HL-60/S4 (cell line): Measurements from ENCODE around the gene LSS.
"Not testable (repeated sequence)": the region's sequence is repeated elsewhere in the genome, so short reads cannot be mapped to it uniquely, and the experiment has no call there.

ENCODE experiments used
- in situ Hi-C: fragments of 300-500 bp; cut with MboI; formaldehyde crosslinking; loops from 2 replicates; pipeline ENCODE4 v1.14.3; 2022; ENCODE audit warnings: low sequenced_read_pairs

LSS gene

GRCh38 chr21:46171996-46172862 is 56.3 kb downstream of the LSS start:
- in situ Hi-C loops: no loop called here

DNA sequence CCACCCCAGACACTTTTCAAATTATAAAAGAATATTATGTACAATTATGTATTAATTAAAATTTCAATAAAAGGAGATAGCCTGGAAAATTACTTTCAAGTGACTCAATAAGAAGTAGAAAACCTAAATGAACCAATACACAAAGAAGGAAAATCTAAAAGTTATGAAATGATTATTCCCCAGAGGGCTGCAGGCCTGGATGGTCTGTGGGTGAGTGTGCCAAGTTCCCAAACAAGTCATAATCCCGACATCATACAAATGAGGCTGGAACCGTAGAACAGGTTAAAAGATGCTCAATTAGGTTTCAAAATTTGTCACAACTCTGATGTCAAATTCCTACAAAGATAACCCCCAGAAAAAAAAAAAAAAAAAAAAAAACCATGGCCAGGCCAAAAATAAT is 57.0 kb downstream of the LSS start:
- in situ Hi-C loops: no loop called here

GRCh38 chr21:46170436-46171193 is 58.0 kb downstream of the LSS start:
- in situ Hi-C loops: not testable (repeated sequence)

- in situ Hi-C loops: no loop called here
Measured at GRCh38 chr21:46168659-46169386, 59.8 kb downstream of the LSS start.

- in situ Hi-C loops: no loop called here
Measured at GRCh38 chr21:46168238-46168637, 60.3 kb downstream of the LSS start.

DNA sequence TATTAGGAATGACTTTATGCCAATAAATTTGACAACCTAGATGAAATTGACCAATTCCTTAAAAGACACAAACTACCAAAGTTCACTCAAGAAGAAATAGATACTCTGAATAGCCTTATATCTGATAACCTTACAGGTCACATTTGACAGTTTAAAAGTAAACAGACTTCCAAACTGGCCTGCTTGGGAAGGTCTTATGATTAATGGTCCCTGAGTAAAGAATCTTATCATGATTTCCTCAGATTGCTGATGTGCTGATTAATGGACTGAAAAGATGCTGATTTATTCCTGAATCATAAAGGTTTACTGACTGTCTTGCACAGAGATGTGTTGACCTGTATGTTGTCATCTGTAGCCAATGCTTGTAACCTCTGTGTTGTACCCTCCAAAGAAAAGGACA is 63.5 kb downstream of the LSS start:
- in situ Hi-C loops: no loop called here

GRCh38 chr21:46163380-46163779 is 65.2 kb downstream of the LSS start:
- in situ Hi-C loops: no loop called here

- in situ Hi-C loops: no loop called here
Measured at GRCh38 chr21:46161633-46162592, 66.7 kb downstream of the LSS start.

DNA sequence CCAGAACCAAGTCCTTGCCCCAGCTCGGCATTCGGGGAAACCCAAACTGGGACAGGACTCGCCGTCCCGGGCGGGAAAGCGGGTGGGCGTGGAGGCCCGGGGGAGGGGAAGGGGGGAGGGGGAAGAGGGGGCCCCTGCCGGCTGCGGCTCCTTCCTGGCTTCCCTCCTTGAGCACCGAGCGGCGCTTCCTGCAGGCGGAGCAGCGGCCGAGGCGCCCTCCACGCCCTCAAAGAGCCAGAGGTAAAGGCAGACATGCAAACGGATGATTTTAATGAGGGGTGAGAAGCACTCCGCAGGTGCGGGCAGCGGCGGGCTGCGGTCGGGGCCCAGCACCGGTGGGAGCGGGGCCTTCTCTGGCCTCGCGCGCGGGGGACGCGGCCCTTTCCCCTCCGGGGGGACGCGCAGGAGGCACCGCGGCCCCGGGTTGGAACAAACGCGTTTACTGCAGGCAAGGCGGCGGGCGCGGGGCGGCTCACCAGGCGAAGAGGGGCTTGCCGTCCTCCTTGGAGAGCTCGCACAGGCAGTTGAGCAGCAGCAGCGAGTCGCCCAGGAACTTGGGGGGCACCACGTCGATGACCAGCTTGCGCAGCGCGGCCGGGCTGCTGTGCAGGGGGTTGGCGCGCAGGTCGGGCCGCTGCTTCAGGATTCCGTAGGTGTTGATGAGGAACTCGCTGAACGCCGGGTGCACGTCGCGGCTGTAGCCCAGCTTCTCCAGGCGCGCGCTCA is 67.5 kb downstream of the LSS start:
- in situ Hi-C loops: no loop called here

GRCh38 chr21:46160657-46160906 is 68.0 kb downstream of the LSS start:
- in situ Hi-C loops: no loop called here

GRCh38 chr21:46159841-46160656 is 68.5 kb downstream of the LSS start:
- in situ Hi-C loops: no loop called here

DNA sequence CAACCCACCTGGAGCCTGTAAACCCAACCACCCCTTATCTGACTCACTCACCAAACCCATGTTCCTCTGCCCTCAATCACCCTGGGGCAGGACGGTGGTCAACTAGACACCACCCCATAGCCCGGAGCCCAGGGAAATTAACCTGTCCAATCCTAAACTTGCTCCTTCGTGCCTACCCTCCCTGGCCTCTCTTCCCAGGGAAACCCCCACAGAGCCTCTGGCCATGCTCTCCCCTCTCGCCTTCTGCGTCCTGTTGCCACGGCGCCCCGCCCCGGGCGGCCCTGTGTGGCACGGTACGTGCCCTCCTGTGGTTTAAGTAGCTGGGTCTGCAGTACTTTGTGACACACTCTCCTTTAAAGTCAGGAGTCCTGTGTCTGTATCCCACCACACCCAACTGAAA is 69.2 kb downstream of the LSS start:
- in situ Hi-C loops: no loop called here

DNA sequence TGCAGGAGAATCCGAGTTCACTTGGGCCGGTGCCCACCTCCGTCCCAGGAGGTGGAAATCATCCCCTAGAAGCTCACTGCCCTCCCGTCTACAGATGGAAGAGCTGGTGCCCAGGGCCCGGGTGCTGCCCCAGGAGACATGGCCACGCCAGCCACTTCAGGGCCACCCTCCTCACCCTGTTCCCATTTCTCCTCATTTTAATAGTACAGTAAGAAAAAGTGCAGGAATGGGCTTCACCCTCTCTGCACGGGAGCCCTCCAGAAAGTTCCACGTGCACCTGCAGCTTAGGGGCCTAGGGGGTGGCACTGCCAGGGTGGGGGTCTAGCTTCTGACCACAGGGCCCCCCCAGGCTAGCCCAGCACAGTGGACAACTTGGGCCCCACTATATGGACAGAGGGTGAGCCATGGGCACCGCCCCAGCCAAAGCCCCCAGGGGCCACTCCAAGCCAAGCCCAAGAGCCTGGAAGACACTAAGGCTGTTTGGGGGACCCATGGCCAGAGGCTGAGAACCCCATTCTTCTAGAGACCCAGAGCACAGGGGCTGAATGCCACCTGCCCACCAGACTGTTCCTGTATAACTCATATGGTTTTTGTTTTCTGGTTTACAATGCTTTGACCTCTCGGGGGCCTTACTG is 69.8 kb downstream of the LSS start:
- in situ Hi-C loops: no loop called here

- in situ Hi-C loops: no loop called here
Measured at GRCh38 chr21:46157987-46158451, 70.6 kb downstream of the LSS start.

- in situ Hi-C loops: no loop called here
Measured at GRCh38 chr21:46157396-46157986, 71.1 kb downstream of the LSS start.

GRCh38 chr21:46156678-46157077 is 71.9 kb downstream of the LSS start:
- in situ Hi-C loops: no loop called here

- in situ Hi-C loops: no loop called here
Measured at GRCh38 chr21:46156378-46156645, 72.3 kb downstream of the LSS start.
